HCT116 (cell line): ENCODE data around the gene LMOD1. TPM values are rescaled to one million over a fixed set of nuclear protein-coding genes. Genes with fewer than 3 reads are reported as not detected.
"Not testable (repeated sequence)": the region's sequence is repeated elsewhere in the genome, so short reads cannot be mapped to it uniquely, and the experiment has no call there.

ENCODE experiments used
- ATAC-seq: fragments of 200-7000 bp; cut with Tn5 transposase; 2 replicates; pipeline ENCODE4 v1.9.1; 2020; ENCODE audit warnings: mild to moderate bottlenecking, moderate library complexity
- BruUV-seq: library from RNA; stranded (reverse); fragments of 400-500 nt; replicated peaks from 2 replicates; lab custom pipeline; 2021; lab: Mats Ljungman, UMichigan
- CTCF ChIA-PET: fragments of 300-600 bp; sonication (Branson Sonifier 250); formaldehyde crosslinking; loops from one replicate; lab custom pipeline; 2021; ENCODE audit warnings: antibody characterized with exemption; lab: Charles Lee
- POLR2A ChIA-PET: fragments of 300-600, 350-600 bp; sonication (Branson Sonifier 250); formaldehyde crosslinking; loops from one replicate; lab custom pipeline; 2021; ENCODE audit warnings: antibody characterized with exemption; lab: Charles Lee
- RAD21 ChIA-PET, 2 experiments: fragments of 300-600 bp; sonication (Branson Sonifier 250); formaldehyde crosslinking; loops; one replicate each; lab custom pipeline; 2023; ENCODE audit warnings: low total read pairs in 2 of 2; ENCODE audit not compliant: uncharacterized antibody in 2 of 2, unreplicated experiment in 2 of 2, low non-redundant PET in 1 of 2; lab: Charles Lee
- DNase-seq: peaks from one replicate; pipeline ENCODE4 v3.0.0-alpha.2; 2010; ENCODE audit warnings: low read depth, low spot score
- H2AFZ ChIP-seq: fragments of 200-600 bp; shearing (Covaris generic), sonication (generic); 2 replicates; pipeline ENCODE4 v1.6.1; 2017; ENCODE audit warnings: low read depth, mixed run types, mixed read lengths, antibody characterized with exemption, low read length; ENCODE audit not compliant: poor library complexity, severe bottlenecking
- H3K27ac ChIP-seq: 2 replicates; pipeline ENCODE4 v1.5.1; 2012; ENCODE audit warnings: low read depth, low read length
- H3K27me3 ChIP-seq: fragments of 200-600 bp; sonication (generic); 2 replicates; pipeline ENCODE4 v1.6.1; 2016; ENCODE audit warnings: mixed run types, low read length, mixed read lengths; ENCODE audit not compliant: insufficient read depth
- H3K36me3 ChIP-seq, 2 experiments: fragments of 200-500 bp in 1 of 2; fragments of 200-600 bp in 1 of 2; sonication (Bioruptor generic) in 1 of 2; sonication (generic) in 1 of 2; 2 replicates each; pipeline versions ENCODE4 v1.5.1 to v1.6.1; 2014 to 2016; ENCODE audit warnings: low read length in 2 of 2, inconsistent platforms in 1 of 2, mixed read lengths in 1 of 2, mixed run types in 1 of 2; ENCODE audit not compliant: insufficient read depth in 2 of 2, control insufficient read depth in 1 of 2
- H3K4me1 ChIP-seq, 2 experiments: fragments of 200-600 bp in 1 of 2; sonication (generic) in 1 of 2; 2 replicates each; pipeline versions ENCODE4 v1.5.1 to v1.6.1; 2012 to 2017; ENCODE audit warnings: low read length in 2 of 2, inconsistent platforms in 1 of 2, mild to moderate bottlenecking in 1 of 2, mixed read lengths in 1 of 2, mixed run types in 1 of 2, moderate library complexity in 1 of 2; ENCODE audit not compliant: insufficient read depth in 2 of 2, control insufficient read depth in 1 of 2
- H3K4me2 ChIP-seq: fragments of 200-600 bp; sonication (generic); 2 replicates; pipeline ENCODE4 v1.6.1; 2017; ENCODE audit warnings: mixed run types, low read length, mixed read lengths
- H3K4me3 ChIP-seq, 2 experiments: fragments of 200-600 bp in 1 of 2; sonication (generic) in 1 of 2; replicated peaks in 1 of 2; 2 replicates each; pipeline ENCODE4 v1.5.1; 2011 to 2016; ENCODE audit warnings: low read length in 2 of 2, control low read depth in 1 of 2, low read depth in 1 of 2, mild to moderate bottlenecking in 1 of 2, mixed read lengths in 1 of 2, mixed run types in 1 of 2
- H3K79me2 ChIP-seq: fragments of 200-600 bp; sonication (generic); 2 replicates; pipeline ENCODE4 v1.6.1; 2017; ENCODE audit warnings: mild to moderate bottlenecking, mixed run types, low read length, moderate library complexity, mixed read lengths; ENCODE audit not compliant: insufficient read depth
- H3K9ac ChIP-seq: fragments of 200-600 bp; sonication (generic); 2 replicates; pipeline ENCODE4 v1.6.1; 2016; ENCODE audit warnings: low read length, mixed read lengths
- H3K9me2 ChIP-seq: fragments of 200-600 bp; sonication (generic), shearing (Covaris generic); 2 replicates; pipeline ENCODE4 v1.6.1; 2017; ENCODE audit warnings: mixed run types, mild to moderate bottlenecking, moderate library complexity; ENCODE audit not compliant: insufficient read depth
- H3K9me3 ChIP-seq, 2 experiments: fragments of 200-500 bp in 1 of 2; fragments of 200-600 bp in 1 of 2; sonication (Bioruptor generic) in 1 of 2; sonication (generic) in 1 of 2; 2 replicates each; pipeline ENCODE4 v1.6.1; 2014 to 2017; ENCODE audit warnings: low read length in 2 of 2, mixed read lengths in 2 of 2, inconsistent platforms in 1 of 2, low read depth in 1 of 2, mild to moderate bottlenecking in 1 of 2, mixed run types in 1 of 2, moderate library complexity in 1 of 2; ENCODE audit not compliant: control insufficient read depth in 1 of 2, insufficient read depth in 1 of 2
- H4K20me1 ChIP-seq: fragments of 200-600 bp; sonication (generic), shearing (Covaris generic); 2 replicates; pipeline ENCODE4 v1.6.1; 2017; ENCODE audit warnings: mixed run types, mild to moderate bottlenecking, moderate library complexity; ENCODE audit not compliant: insufficient read depth
- CBX3 ChIP-seq: IDR thresholded peaks from 2 replicates; pipeline ENCODE4 v1.6.1; 2012; ENCODE audit warnings: low read depth
- EGR1 ChIP-seq: IDR thresholded peaks from 2 replicates; pipeline ENCODE4 v1.6.1; 2012; ENCODE audit warnings: low read depth
- EZH2phosphoT487 ChIP-seq: fragments of 200-600 bp; IDR thresholded peaks from 2 replicates; pipeline ENCODE4 v1.6.1; 2018; ENCODE audit warnings: antibody characterized with exemption, borderline replicate concordance
- JUND ChIP-seq: IDR thresholded peaks from 2 replicates; pipeline ENCODE4 v1.6.1; 2012
- POLR2A ChIP-seq: IDR thresholded peaks from 2 replicates; pipeline ENCODE4 v1.7.0; 2011; ENCODE audit warnings: borderline replicate concordance; ENCODE audit not compliant: insufficient read depth, insufficient read length; ENCODE audit errors: extremely low read depth
- SP1 ChIP-seq: IDR thresholded peaks from 2 replicates; pipeline ENCODE4 v1.6.1; 2012; ENCODE audit warnings: low read depth
- YY1 ChIP-seq: IDR thresholded peaks from 2 replicates; pipeline ENCODE4 v1.6.1; 2011; ENCODE audit warnings: low read length, low read depth, moderate library complexity, mild to moderate bottlenecking; ENCODE audit not compliant: insufficient replicate concordance; ENCODE audit errors: extremely low read depth
- ZFX ChIP-seq: fragments of 450-650 bp; IDR thresholded peaks from 2 replicates; pipeline ENCODE4 v1.6.1; 2017
- intact Hi-C: fragments of 100-400 bp; cut with micrococcal nuclease; formaldehyde crosslinking; loops from 2 replicates; pipeline ENCODE4 v1.10.0; 2022
- total RNA-seq: library from RNA; stranded (reverse); gene quantifications from one replicate; pipeline ENCODE4 v1.2.1, GENCODE V29; 2021; ENCODE audit not compliant: unreplicated experiment
- TF ChIP-seq, protein P1 (sequence below): IDR thresholded peaks from 2 replicates; pipeline ENCODE4 v1.6.1; 2011; ENCODE audit warnings: mild to moderate bottlenecking, low read length, moderate library complexity; ENCODE audit not compliant: insufficient replicate concordance; ENCODE audit errors: extremely low read depth
- TF ChIP-seq, protein P2 (sequence below), 3 experiments: fragments of 200-600 bp in 1 of 3; sonication (generic) in 1 of 3; IDR thresholded peaks in 2 of 3; conservative IDR thresholded peaks in 1 of 3; 2 replicates each; pipeline ENCODE4 v1.5.1; 2012 to 2017; ENCODE audit warnings: low read depth in 2 of 3, low read length in 2 of 3, antibody characterized with exemption in 1 of 3, borderline replicate concordance in 1 of 3, control low read depth in 1 of 3, mild to moderate bottlenecking in 1 of 3, mixed read lengths in 1 of 3, mixed run types in 1 of 3, moderate library complexity in 1 of 3; ENCODE audit not compliant: insufficient read depth in 1 of 3
- TF ChIP-seq, protein P3 (sequence below): IDR thresholded peaks from 2 replicates; pipeline ENCODE4 v1.6.1; 2012

LMOD1 gene
- total RNA-seq, 1 experiment from 2014 or later, result 0.12 TPM

DNA sequence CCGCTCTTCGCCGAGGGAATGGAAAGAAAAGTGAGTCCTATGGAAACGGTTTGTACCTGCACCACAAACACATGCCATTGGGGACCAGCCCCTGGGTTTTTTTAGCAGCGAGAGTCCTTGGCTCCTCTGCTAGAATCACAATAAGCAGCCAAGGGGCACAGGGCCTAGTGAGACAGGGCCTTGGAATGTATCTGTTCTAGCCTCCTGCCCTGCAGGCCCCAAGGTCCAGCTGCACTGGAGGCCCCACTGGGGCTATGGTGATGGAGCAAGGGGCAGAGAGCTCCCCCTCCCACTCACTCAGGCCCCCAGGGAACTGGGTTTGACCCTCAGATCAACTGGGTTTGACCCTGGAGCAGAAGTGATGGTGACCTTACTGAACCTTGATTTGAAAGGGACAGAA is 43.2 kb downstream of the LMOD1 start (continued):
- TF ChIP-seq, protein P1, sequence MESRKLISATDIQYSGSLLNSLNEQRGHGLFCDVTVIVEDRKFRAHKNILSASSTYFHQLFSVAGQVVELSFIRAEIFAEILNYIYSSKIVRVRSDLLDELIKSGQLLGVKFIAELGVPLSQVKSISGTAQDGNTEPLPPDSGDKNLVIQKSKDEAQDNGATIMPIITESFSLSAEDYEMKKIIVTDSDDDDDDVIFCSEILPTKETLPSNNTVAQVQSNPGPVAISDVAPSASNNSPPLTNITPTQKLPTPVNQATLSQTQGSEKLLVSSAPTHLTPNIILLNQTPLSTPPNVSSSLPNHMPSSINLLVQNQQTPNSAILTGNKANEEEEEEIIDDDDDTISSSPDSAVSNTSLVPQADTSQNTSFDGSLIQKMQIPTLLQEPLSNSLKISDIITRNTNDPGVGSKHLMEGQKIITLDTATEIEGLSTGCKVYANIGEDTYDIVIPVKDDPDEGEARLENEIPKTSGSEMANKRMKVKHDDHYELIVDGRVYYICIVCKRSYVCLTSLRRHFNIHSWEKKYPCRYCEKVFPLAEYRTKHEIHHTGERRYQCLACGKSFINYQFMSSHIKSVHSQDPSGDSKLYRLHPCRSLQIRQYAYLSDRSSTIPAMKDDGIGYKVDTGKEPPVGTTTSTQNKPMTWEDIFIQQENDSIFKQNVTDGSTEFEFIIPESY, result no peak
- TF ChIP-seq POLR2A (no peak), SP1 (no peak), YY1 (no peak), JUND (no peak), EZH2phosphoT487 (no peak)

DNA sequence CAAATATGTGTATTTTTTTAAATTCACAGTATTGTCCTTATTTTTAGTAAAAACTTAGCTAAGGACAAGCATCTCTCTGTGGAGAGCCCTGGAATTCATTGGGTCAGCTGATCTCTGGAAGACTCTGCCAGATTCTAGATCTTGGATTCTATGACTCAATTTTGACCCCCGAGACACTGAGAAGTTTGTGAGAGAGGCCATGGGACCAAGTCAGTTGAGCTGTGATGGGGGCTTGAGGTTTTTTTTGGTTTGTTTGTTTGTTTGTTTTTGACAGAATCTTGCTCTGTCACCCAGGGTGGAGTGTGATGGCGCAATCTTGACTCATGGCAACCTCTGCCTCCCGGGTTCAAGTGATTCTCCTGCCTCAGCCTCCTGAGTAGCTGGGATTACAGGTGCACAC is 44.1 kb downstream of the LMOD1 start:
- H3K27me3 ChIP-seq, result no peaks in the 10 kb centered on the region
- no peak overlapping the region for H3K9ac ChIP-seq
- H3K9me2 ChIP-seq, result no peaks in the 10 kb centered on the region
- no peak overlapping the region for H2AFZ ChIP-seq
- H3K9me3 ChIP-seq, result no peaks in the 10 kb centered on the region
- TF ChIP-seq, protein P2, sequence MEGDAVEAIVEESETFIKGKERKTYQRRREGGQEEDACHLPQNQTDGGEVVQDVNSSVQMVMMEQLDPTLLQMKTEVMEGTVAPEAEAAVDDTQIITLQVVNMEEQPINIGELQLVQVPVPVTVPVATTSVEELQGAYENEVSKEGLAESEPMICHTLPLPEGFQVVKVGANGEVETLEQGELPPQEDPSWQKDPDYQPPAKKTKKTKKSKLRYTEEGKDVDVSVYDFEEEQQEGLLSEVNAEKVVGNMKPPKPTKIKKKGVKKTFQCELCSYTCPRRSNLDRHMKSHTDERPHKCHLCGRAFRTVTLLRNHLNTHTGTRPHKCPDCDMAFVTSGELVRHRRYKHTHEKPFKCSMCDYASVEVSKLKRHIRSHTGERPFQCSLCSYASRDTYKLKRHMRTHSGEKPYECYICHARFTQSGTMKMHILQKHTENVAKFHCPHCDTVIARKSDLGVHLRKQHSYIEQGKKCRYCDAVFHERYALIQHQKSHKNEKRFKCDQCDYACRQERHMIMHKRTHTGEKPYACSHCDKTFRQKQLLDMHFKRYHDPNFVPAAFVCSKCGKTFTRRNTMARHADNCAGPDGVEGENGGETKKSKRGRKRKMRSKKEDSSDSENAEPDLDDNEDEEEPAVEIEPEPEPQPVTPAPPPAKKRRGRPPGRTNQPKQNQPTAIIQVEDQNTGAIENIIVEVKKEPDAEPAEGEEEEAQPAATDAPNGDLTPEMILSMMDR (IDR thresholded peaks at IDR 0.05 in 2 of 3, conservative IDR thresholded peaks at IDR 0.05 in 1 of 3; ENCODE audit: borderline replicate concordance in 1 of 3, insufficient read depth in 1 of 3, low read depth in 2 of 3, low read length in 2 of 3), result no peak
- TF ChIP-seq YY1, result no peak
- no peak for TF ChIP-seq CBX3
- no peak for TF ChIP-seq POLR2A
- TF ChIP-seq SP1, result no peak
- TF ChIP-seq, protein P3, sequence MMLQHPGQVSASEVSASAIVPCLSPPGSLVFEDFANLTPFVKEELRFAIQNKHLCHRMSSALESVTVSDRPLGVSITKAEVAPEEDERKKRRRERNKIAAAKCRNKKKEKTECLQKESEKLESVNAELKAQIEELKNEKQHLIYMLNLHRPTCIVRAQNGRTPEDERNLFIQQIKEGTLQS, result no peak
- TF ChIP-seq EGR1, result no peak
- TF ChIP-seq ZFX, result no peak
- H3K4me1 ChIP-seq, result peaks cover 0 to 2% of the 10 kb centered on the region in 2 experiments; a peak in 1 of 4 replicates
- ChIA-PET POLR2A (no interaction called here), CTCF (no interaction called here), RAD21 (no interaction called here)
- H3K4me3 ChIP-seq, result no peak overlapping the region
- no peak overlapping the region for H3K4me2 ChIP-seq
- no peak for DNase-seq
- no peak for ATAC-seq
- intact Hi-C loops, result no loop called here
- H3K79me2 ChIP-seq, result no peaks in the 10 kb centered on the region
- BruUV-seq, result no TSS peak
- no peaks in the 10 kb centered on the region for H3K36me3 ChIP-seq
- no peaks in the 10 kb centered on the region for H4K20me1 ChIP-seq
- H3K27ac ChIP-seq, result no peak overlapping the region

DNA sequence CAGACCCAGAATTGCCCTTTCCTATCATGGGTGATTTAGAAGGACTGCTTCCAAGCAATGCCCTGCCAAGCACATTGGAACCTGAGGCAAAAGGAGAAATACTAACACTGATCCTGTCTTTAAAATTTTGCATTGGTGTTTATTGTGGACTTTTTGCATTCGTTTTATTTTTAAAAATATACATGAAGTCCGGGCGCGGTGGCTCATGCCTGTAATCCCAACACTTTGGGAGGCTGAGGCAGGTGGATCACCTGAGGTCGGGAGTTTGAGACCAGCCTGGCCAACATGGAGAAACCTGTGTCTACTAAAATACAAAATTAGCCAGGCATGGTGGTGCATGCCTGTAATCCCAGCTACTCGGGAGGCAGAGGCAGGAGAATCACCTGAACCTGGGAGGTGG is 45.3 kb downstream of the LMOD1 start:
- POLR2A ChIA-PET, result interaction anchor here (0.6 kb wide), 1 partner anchor 108 kb away, joined by 3 read pairs; no protein-coding TSS in a partner anchor
- H3K9ac ChIP-seq, H4K20me1 ChIP-seq, H3K9me2 ChIP-seq, H2AFZ ChIP-seq, H3K4me2 ChIP-seq, intact Hi-C loops, CTCF ChIA-PET, H3K36me3 ChIP-seq, ATAC-seq, H3K27me3 ChIP-seq, H3K9me3 ChIP-seq, BruUV-seq, H3K4me3 ChIP-seq, H3K79me2 ChIP-seq, DNase-seq, H3K27ac ChIP-seq, RAD21 ChIA-PET: not testable (repeated sequence)
- peaks cover 4 to 14% of the 10 kb centered on the region in 2 experiments; a peak in 3 of 4 replicates for H3K4me1 ChIP-seq
